ENCODE results near the gene ZNRF2. TPM values are rescaled to one million over a fixed set of nuclear protein-coding genes. Genes with fewer than 3 reads are reported as not detected.

Gene ZNRF2
- total and polyA plus RNA-seq, 10 of the 15 experiments (the other 5 are each of a cell fraction or from before 2014, with no cell fraction given) = 1.2 to 20.4 (median 9.5) TPM

DNA sequence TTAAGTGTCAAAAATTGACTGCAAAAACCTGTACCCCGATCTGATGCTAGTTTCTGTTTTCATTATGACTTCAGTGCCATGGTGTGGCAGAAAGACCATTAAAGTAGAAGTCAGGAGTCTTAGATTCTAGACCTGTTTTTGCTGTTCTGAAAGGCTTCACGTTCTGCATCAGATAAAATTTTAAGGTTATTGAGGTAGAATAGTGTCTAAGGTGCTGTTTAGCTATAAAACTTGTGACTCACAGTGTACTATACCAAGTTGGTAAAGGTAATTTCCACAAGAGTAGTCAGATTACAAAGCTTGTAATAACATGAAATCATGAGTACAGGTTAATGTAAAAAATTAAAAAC lies 38.6 kb downstream of the ZNRF2 start (continued):
- TF ChIP-seq STAT1 (conservative IDR thresholded peaks at IDR 0.05) (no peak), BHLHE40 (IDR thresholded peaks at IDR 0.05; ENCODE audit: borderline replicate concordance in 1 of 2, low read depth in 2 of 2, low read length in 1 of 2) (no peak), TCF3 (IDR thresholded peaks at IDR 0.05; ENCODE audit: borderline replicate concordance, insufficient read depth, low read depth, low read length) (no peak), BACH1 (IDR thresholded peaks at IDR 0.05; ENCODE audit: borderline replicate concordance) (no peak), CREB1 (IDR thresholded peaks at IDR 0.05; ENCODE audit: low read depth) (no peak), FOXM1 (IDR thresholded peaks at IDR 0.05; ENCODE audit: low read depth, low read length) (peak; percentile 76; the same call in 1 of the 2 replicates), SP1 (IDR thresholded peaks at IDR 0.05; ENCODE audit: low read depth, low read length) (no peak), SUPT20H (IDR thresholded peaks at IDR 0.05; ENCODE audit: borderline replicate concordance, control insufficient read depth, low read depth, low read length) (no peak), STAT3 (IDR thresholded peaks at IDR 0.05; ENCODE audit: low read depth, low read length) (no peak), ATF7 (IDR thresholded peaks at IDR 0.05; ENCODE audit: low read depth) (peak; percentile 23; the same call in 1 of the 2 replicates), RFX5 (IDR thresholded peaks at IDR 0.05; ENCODE audit: low read depth, low read length) (no peak), MEF2A (IDR thresholded peaks at IDR 0.05; ENCODE audit: insufficient read depth, low read depth, low read length) (no peak), RCOR1 (conservative IDR thresholded peaks at IDR 0.05; ENCODE audit: low read depth, low read length) (no peak), PML (IDR thresholded peaks at IDR 0.05; ENCODE audit: low read length) (peak; percentile 56; the same call in 1 of the 2 replicates), CEBPB (IDR thresholded peaks at IDR 0.05; ENCODE audit: borderline replicate concordance in 1 of 2, low read depth in 2 of 2, low read length in 2 of 2) (0 out of 4 replicates have a peak, but pooled peaks of 1 of the 2 experiments have one; percentile 61)
- TF ChIP-seq, protein P1, sequence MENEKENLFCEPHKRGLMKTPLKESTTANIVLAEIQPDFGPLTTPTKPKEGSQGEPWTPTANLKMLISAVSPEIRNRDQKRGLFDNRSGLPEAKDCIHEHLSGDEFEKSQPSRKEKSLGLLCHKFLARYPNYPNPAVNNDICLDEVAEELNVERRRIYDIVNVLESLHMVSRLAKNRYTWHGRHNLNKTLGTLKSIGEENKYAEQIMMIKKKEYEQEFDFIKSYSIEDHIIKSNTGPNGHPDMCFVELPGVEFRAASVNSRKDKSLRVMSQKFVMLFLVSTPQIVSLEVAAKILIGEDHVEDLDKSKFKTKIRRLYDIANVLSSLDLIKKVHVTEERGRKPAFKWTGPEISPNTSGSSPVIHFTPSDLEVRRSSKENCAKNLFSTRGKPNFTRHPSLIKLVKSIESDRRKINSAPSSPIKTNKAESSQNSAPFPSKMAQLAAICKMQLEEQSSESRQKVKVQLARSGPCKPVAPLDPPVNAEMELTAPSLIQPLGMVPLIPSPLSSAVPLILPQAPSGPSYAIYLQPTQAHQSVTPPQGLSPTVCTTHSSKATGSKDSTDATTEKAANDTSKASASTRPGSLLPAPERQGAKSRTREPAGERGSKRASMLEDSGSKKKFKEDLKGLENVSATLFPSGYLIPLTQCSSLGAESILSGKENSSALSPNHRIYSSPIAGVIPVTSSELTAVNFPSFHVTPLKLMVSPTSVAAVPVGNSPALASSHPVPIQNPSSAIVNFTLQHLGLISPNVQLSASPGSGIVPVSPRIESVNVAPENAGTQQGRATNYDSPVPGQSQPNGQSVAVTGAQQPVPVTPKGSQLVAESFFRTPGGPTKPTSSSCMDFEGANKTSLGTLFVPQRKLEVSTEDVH (IDR thresholded peaks at IDR 0.05; ENCODE audit: low read depth, partially characterized antibody) = no peak
- TF ChIP-seq, protein P2, sequence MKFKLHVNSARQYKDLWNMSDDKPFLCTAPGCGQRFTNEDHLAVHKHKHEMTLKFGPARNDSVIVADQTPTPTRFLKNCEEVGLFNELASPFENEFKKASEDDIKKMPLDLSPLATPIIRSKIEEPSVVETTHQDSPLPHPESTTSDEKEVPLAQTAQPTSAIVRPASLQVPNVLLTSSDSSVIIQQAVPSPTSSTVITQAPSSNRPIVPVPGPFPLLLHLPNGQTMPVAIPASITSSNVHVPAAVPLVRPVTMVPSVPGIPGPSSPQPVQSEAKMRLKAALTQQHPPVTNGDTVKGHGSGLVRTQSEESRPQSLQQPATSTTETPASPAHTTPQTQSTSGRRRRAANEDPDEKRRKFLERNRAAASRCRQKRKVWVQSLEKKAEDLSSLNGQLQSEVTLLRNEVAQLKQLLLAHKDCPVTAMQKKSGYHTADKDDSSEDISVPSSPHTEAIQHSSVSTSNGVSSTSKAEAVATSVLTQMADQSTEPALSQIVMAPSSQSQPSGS (IDR thresholded peaks at IDR 0.05; ENCODE audit: low read length) = peak; percentile 45; the same call in 1 of the 2 replicates
- TF ChIP-seq, protein P3, sequence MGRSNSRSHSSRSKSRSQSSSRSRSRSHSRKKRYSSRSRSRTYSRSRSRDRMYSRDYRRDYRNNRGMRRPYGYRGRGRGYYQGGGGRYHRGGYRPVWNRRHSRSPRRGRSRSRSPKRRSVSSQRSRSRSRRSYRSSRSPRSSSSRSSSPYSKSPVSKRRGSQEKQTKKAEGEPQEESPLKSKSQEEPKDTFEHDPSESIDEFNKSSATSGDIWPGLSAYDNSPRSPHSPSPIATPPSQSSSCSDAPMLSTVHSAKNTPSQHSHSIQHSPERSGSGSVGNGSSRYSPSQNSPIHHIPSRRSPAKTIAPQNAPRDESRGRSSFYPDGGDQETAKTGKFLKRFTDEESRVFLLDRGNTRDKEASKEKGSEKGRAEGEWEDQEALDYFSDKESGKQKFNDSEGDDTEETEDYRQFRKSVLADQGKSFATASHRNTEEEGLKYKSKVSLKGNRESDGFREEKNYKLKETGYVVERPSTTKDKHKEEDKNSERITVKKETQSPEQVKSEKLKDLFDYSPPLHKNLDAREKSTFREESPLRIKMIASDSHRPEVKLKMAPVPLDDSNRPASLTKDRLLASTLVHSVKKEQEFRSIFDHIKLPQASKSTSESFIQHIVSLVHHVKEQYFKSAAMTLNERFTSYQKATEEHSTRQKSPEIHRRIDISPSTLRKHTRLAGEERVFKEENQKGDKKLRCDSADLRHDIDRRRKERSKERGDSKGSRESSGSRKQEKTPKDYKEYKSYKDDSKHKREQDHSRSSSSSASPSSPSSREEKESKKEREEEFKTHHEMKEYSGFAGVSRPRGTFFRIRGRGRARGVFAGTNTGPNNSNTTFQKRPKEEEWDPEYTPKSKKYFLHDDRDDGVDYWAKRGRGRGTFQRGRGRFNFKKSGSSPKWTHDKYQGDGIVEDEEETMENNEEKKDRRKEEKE (IDR thresholded peaks at IDR 0.05) = no peak
- TF ChIP-seq, protein P4, sequence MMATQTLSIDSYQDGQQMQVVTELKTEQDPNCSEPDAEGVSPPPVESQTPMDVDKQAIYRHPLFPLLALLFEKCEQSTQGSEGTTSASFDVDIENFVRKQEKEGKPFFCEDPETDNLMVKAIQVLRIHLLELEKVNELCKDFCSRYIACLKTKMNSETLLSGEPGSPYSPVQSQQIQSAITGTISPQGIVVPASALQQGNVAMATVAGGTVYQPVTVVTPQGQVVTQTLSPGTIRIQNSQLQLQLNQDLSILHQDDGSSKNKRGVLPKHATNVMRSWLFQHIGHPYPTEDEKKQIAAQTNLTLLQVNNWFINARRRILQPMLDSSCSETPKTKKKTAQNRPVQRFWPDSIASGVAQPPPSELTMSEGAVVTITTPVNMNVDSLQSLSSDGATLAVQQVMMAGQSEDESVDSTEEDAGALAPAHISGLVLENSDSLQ (IDR thresholded peaks at IDR 0.05) = no peak
- TF ChIP-seq, protein P5, sequence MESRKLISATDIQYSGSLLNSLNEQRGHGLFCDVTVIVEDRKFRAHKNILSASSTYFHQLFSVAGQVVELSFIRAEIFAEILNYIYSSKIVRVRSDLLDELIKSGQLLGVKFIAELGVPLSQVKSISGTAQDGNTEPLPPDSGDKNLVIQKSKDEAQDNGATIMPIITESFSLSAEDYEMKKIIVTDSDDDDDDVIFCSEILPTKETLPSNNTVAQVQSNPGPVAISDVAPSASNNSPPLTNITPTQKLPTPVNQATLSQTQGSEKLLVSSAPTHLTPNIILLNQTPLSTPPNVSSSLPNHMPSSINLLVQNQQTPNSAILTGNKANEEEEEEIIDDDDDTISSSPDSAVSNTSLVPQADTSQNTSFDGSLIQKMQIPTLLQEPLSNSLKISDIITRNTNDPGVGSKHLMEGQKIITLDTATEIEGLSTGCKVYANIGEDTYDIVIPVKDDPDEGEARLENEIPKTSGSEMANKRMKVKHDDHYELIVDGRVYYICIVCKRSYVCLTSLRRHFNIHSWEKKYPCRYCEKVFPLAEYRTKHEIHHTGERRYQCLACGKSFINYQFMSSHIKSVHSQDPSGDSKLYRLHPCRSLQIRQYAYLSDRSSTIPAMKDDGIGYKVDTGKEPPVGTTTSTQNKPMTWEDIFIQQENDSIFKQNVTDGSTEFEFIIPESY (IDR thresholded peaks at IDR 0.05) = no peak

Measured in GM12878 (cell line).